OCI-LY1 (cell line): ENCODE data around the gene PSKH1.
A peak's percentile ranks its signal among the peaks of the same experiment; 100 is the strongest.

ENCODE experiments used
- H2AFZ ChIP-seq: fragments of 200-600 bp; sonication (generic), shearing (Covaris generic); 2 replicates; pipeline ENCODE4 v1.6.0; 2014; ENCODE audit warnings: antibody characterized with exemption, mild to moderate bottlenecking, low read length
- H3F3A ChIP-seq: fragments of 200-600 bp; sonication (generic), shearing (Covaris generic); 2 replicates; pipeline ENCODE4 v1.6.0; 2014; ENCODE audit warnings: mild to moderate bottlenecking, antibody characterized with exemption, low read length, moderate library complexity; ENCODE audit not compliant: insufficient read depth
- H3K27ac ChIP-seq: fragments of 200-600 bp; sonication (generic); 2 replicates; pipeline ENCODE4 v1.5.1; 2014; ENCODE audit warnings: low read length, mixed run types, mild to moderate bottlenecking, low read depth; ENCODE audit not compliant: poor library complexity, severe bottlenecking
- H3K27me3 ChIP-seq: fragments of 200-600 bp; sonication (generic); 2 replicates; pipeline ENCODE4 v1.6.0; 2014; ENCODE audit warnings: antibody characterized with exemption, mild to moderate bottlenecking, low read length, moderate library complexity; ENCODE audit not compliant: insufficient read depth
- H3K36me3 ChIP-seq: fragments of 200-600 bp; sonication (generic); 2 replicates; pipeline ENCODE4 v1.6.1; 2014; ENCODE audit warnings: mild to moderate bottlenecking, antibody characterized with exemption, low read length, moderate library complexity, mixed read lengths; ENCODE audit not compliant: insufficient read depth
- H3K4me1 ChIP-seq: fragments of 200-600 bp; sonication (generic); 2 replicates; pipeline ENCODE4 v1.5.1; 2014; ENCODE audit warnings: mild to moderate bottlenecking, low read length, moderate library complexity; ENCODE audit not compliant: insufficient read depth, severe bottlenecking
- H3K4me2 ChIP-seq: fragments of 200-600 bp; sonication (generic), shearing (Covaris generic); 2 replicates; pipeline ENCODE4 v1.6.1; 2014; ENCODE audit warnings: low read length
- H3K4me3 ChIP-seq: fragments of 200-600 bp; sonication (generic); 2 replicates; pipeline ENCODE4 v1.5.1; 2014; ENCODE audit warnings: low read length, low read depth, mild to moderate bottlenecking, mixed read lengths; ENCODE audit not compliant: poor library complexity, severe bottlenecking
- H3K79me2 ChIP-seq: fragments of 200-600 bp; shearing (Covaris generic); 2 replicates; pipeline ENCODE4 v1.6.1; 2016; ENCODE audit warnings: mixed run types, low read length, mixed read lengths; ENCODE audit not compliant: insufficient read depth
- H3K9ac ChIP-seq: fragments of 200-600 bp; sonication (generic), shearing (Covaris generic); 2 replicates; pipeline ENCODE4 v1.6.1; 2014; ENCODE audit warnings: mild to moderate bottlenecking, low read length, mixed read lengths
- H3K9me2 ChIP-seq: fragments of 200-600 bp; sonication (generic), shearing (Covaris generic); 2 replicates; pipeline ENCODE4 v1.6.1; 2014; ENCODE audit warnings: low read depth, mild to moderate bottlenecking, low read length, mixed read lengths
- H3K9me3 ChIP-seq: fragments of 200-600 bp; shearing (Covaris generic); 2 replicates; pipeline ENCODE4 v1.6.1; 2014; ENCODE audit warnings: low read length, mixed read lengths
- H4K20me1 ChIP-seq: fragments of 200-600 bp; sonication (generic), shearing (Covaris generic); 2 replicates; pipeline ENCODE4 v1.6.0; 2016; ENCODE audit warnings: mild to moderate bottlenecking, low read length; ENCODE audit not compliant: insufficient read depth
- EZH2 ChIP-seq: fragments of 200-600 bp; sonication (generic), shearing (Covaris generic); IDR thresholded peaks from 2 replicates; pipeline ENCODE4 v1.8.0; 2017; ENCODE audit warnings: borderline replicate concordance, mixed run types, mild to moderate bottlenecking, antibody characterized with exemption, low read length, moderate library complexity, mixed read lengths
- TF ChIP-seq, protein P1 (sequence below): fragments of 200-600 bp; sonication (generic), shearing (Covaris generic); IDR thresholded peaks from 2 replicates; pipeline ENCODE4 v1.5.1; 2017; ENCODE audit warnings: mild to moderate bottlenecking, antibody characterized with exemption, low read length, moderate library complexity, mixed read lengths

The PSKH1 gene

DNA sequence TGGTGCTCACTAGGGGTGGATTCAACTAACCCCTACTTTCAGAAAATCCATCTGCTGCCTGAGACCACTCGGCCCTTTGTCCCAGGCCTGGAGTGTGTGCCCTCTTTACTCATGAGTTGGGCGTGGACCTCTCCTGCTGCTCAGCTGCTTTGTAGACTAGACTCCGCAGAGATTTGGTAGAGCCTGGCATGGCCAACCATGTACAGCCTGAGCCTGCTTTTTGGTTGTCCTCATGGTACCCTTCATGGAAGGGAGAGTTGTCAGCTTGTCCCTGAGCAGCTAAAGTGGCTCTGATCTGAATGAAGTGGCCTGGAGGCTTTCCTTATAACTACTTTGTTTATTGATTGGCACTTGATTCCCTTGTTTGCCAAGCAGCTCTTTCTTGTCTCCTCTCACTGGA lies 18.7 kb upstream of the PSKH1 start:
- peak overlapping the region; percentile 91 for H3K4me2 ChIP-seq
- TF ChIP-seq EZH2 = no peak
- TF ChIP-seq, protein P1, sequence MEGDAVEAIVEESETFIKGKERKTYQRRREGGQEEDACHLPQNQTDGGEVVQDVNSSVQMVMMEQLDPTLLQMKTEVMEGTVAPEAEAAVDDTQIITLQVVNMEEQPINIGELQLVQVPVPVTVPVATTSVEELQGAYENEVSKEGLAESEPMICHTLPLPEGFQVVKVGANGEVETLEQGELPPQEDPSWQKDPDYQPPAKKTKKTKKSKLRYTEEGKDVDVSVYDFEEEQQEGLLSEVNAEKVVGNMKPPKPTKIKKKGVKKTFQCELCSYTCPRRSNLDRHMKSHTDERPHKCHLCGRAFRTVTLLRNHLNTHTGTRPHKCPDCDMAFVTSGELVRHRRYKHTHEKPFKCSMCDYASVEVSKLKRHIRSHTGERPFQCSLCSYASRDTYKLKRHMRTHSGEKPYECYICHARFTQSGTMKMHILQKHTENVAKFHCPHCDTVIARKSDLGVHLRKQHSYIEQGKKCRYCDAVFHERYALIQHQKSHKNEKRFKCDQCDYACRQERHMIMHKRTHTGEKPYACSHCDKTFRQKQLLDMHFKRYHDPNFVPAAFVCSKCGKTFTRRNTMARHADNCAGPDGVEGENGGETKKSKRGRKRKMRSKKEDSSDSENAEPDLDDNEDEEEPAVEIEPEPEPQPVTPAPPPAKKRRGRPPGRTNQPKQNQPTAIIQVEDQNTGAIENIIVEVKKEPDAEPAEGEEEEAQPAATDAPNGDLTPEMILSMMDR = no peak
- H3K9me3 ChIP-seq = no peaks in the 10 kb centered on the region
- peaks cover 23% of the 10 kb centered on the region for H3K4me1 ChIP-seq
- H3K9me2 ChIP-seq = no peaks in the 10 kb centered on the region
- H3K79me2 ChIP-seq = peaks cover 27% of the 10 kb centered on the region
- no peaks in the 10 kb centered on the region for H4K20me1 ChIP-seq
- no peak overlapping the region for H2AFZ ChIP-seq
- H3F3A ChIP-seq = no peaks in the 10 kb centered on the region
- no peak overlapping the region for H3K27ac ChIP-seq
- H3K9ac ChIP-seq = peak overlapping the region; percentile 93
- peaks cover 59% of the 10 kb centered on the region for H3K36me3 ChIP-seq
- H3K27me3 ChIP-seq = no peaks in the 10 kb centered on the region
- H3K4me3 ChIP-seq = peak overlapping the region; percentile 99

DNA sequence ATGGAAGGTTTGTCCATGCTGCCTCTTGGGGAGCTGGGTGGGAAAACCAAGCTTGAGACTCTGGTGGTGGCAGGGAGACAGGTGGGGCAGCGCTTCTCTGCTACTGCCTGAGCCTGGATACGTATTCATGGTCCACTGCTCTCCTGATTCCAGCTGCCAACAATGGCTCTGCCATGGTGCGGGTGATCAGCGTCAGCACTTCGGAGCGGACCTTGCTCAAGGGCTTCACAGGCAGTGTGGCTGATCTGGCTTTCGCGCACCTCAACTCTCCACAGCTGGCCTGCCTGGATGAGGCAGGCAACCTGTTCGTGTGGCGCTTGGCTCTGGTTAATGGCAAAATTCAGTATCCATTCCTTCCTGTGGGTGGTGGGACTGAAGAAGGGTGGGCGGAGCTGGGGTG lies 16.0 kb upstream of the PSKH1 start:
- TF ChIP-seq, protein P1 = no peak
- TF ChIP-seq EZH2 = no peak
- Histone ChIP-seq H2AFZ (no peak overlapping the region), H3K4me1 (peaks cover 23% of the 10 kb centered on the region), H3K36me3 (peaks cover 64% of the 10 kb centered on the region), H3K9me2 (no peaks in the 10 kb centered on the region), H3K27ac (no peak overlapping the region), H3K79me2 (peaks cover 27% of the 10 kb centered on the region), H3K27me3 (no peaks in the 10 kb centered on the region), H3K4me2 (no peak overlapping the region), H3K9ac (no peak overlapping the region), H3F3A (no peaks in the 10 kb centered on the region), H3K9me3 (no peaks in the 10 kb centered on the region), H4K20me1 (no peaks in the 10 kb centered on the region), H3K4me3 (no peak overlapping the region)

DNA sequence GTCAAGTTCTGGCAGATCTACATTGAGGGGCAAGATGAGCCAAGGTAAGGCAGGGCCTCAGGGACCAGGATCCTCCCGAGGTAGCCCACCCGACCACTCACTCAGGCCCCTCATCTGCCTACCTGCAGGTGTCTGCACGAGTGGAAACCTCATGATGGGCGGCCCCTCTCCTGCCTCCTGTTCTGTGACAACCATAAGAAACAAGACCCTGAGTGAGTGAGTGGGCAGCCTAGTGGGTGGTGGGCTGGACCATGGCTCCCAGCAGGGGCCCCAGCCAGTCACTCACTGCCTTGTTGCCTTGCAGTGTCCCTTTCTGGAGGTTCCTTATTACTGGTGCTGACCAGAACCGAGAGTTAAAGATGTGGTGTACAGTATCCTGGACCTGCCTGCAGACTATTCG lies 14.8 kb upstream of the PSKH1 start:
- Histone ChIP-seq H3K4me2 (no peak overlapping the region), H3K9me2 (no peaks in the 10 kb centered on the region), H3K36me3 (peaks cover 75% of the 10 kb centered on the region)

More for the DNA sequence above, 14.8 kb upstream of the PSKH1 start:
- peaks cover 25% of the 10 kb centered on the region for H3K79me2 ChIP-seq
- H3K9me3 ChIP-seq = no peaks in the 10 kb centered on the region
- no peaks in the 10 kb centered on the region for H3F3A ChIP-seq
- H4K20me1 ChIP-seq = no peaks in the 10 kb centered on the region
- no peak overlapping the region for H3K4me3 ChIP-seq
- H3K27ac ChIP-seq = no peak overlapping the region
- H3K9ac ChIP-seq = no peak overlapping the region
- peaks cover 16% of the 10 kb centered on the region for H3K4me1 ChIP-seq
- H3K27me3 ChIP-seq = no peaks in the 10 kb centered on the region
- TF ChIP-seq, protein P1 = no peak
- no peak for TF ChIP-seq EZH2
- H2AFZ ChIP-seq = no peak overlapping the region
